Activated CD8-positive, alpha-beta memory T cell treated with anti-CD3 and anti-CD28 coated beads for 4 hours (primary cell): Measurements from ENCODE around the gene MANSC1.

Source experiments
- DNase-seq, 2 donors: peaks; one replicate each; pipeline ENCODE4 v3.0.0-alpha.2; 2020; ENCODE audit warnings: low read depth in 2 of 2

The MANSC1 gene

DNA sequence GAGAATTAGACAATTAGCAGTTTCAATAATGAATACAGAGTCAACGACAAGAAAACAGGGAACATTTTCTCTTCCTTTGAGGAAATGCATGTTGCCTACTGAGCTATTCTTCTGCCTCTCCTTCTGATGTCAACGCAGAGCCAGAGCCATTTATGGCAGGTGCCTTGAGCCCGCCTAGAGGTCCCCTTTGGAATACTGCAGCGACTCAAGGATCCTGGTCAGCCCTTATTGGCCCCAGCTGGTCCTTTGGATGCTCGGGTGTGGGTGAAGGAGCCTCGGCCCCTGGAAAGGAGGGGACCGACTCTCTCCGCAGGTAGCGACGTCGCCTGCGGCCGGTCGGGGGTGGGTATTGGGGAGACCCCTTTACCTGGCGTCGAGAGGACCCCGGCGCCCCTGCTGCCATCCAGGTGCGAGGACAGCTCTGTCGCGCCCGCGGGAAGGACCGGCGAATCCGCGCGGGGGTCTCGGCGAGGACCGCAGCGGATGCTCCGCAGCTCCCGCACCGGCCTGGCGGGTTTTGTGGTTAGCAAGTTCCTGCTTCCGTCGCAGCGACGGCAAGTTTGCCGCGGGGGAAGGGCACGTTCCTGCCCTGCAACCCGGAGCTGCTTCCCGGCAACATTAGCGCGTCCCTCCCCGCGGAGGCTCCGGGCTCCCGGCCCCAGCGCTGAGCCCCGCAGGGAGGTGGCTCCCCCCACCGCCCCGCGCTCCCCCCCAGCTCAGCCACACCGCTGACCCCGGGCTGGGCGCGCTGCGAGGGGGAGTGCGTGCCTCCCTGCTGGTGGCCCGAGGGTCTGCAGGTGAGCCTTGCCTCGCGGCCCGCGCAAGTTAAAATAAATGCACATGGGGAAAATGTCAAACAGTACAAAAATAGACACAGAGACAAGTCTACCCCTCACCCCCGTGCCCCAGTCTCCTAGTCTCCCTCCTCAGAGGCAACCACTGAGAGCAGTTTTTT, at the start of gene MANSC1:
Gene MANSC1 (minus strand): TSS at position 532 of the 955 bp plus-strand sequence. CDS start 6,928 bp downstream, outside the sequence.
- no peak for DNase-seq

DNA sequence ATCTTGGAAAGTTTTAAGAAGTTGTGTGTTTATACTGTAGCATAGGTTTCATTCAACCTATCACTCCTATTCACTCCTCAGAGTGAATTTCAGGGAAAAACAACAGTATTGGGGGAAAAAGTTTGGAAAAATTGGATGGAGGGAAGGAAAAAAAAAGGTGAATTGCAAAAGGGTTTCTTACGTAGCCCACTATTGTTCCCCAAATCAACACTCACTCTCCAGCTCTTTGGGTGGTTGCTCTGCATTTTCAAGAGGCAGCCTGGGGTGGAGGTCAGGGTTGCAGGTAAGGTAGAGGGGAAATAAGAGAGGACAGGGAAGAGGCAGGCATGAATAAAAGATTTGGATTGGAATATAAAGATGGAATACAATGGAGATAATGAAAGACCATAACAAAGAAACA, 49.1 kb upstream of the MANSC1 start:
- DNase-seq, result no peak

DNA sequence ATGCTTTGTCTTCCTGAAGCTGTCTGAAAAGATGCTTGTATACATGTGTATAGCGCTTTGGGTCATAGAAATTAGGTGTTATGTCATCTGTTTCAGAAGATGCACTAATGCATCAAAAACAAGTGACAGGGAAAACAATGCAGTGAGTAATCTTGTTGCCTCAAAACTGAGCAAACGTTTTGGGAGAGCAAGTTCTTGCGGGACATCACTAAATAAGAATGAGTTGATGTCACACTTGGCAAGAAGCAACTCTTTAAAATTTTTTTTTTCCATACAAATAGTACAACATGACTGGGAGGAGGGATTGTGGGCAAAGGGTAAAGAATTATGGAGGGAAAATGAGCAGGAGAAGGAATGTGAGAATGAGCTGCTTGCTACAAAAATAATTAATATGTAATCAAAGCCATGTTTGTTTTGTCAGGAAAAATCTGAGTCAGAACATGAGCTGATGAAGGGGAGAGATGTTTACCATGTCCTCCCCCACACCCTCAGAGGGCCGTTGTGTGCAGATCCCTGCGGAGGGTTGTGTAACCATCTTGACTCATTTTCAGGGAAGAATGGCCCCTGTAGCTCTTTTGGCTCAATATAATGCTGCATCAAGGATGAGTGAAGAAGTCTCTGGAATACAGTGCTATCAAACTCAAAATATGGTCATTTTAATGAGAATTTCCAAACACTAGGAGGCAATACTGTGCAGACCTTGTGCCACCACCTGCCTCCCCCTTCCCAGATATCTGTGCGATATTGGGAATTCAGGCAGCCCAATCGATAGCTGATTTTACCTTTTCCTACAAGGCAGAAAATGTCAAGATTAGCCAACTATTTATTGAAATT, 48.2 kb upstream of the MANSC1 start:
- DNase-seq, result no peak

DNA sequence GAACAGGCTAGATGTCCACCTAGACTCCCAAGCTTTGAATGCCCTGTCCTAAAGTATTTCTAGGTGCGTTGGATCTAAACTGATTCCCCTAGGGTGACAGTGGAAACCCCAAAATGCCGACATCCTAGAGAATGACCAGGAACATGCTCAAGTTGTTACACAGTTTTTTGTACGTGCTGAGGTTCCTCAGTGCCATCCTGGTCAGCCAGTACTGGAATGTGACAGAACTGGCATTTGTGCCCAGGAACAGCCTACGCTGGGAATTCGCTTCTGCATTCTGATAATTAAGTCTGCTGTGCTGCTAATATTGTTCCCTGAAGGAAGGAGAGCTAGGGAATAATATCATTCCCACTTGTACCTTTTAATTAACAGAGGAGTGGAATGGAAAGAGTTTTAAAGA, 47.1 kb upstream of the MANSC1 start:
- DNase-seq, result no peak

DNA sequence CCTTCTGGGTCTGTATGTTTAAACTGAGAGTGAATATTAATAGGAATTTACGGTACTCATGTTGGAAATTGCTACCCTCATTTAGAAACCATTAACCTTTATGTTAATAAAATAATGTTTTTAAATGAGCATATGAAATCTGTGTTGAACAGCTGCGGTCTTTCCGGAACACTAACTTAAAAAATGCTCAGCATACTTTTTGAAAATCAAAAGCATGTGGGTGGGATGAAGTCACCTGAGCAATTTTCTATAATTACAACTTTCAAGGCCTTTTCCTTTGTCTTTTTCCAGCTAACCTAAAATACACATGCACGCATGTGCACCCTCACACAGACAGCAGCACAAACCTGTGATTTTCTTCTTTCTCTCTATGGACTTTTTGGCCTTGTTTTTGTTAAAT, 46.7 kb upstream of the MANSC1 start:
- DNase-seq, result no peak

DNA sequence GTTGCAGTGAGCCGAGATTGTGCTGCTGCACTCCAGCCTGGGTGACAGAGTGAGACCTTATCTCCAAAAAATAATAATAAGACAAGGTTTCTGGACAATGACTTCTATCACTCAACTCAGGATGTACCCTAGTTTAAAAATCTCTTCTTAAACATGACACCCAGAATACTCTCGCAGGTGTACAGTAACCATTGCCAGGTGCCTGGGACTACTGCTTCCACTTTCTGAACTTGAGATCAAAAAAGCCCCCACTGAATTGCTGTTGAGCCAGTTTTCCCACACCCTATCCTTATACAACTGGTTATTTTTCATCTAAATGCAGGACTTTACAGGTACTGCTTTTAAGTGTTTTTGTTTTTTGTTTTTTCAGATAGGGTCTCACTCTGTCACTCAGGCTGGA, 43.1 kb upstream of the MANSC1 start:
- no peak for DNase-seq

DNA sequence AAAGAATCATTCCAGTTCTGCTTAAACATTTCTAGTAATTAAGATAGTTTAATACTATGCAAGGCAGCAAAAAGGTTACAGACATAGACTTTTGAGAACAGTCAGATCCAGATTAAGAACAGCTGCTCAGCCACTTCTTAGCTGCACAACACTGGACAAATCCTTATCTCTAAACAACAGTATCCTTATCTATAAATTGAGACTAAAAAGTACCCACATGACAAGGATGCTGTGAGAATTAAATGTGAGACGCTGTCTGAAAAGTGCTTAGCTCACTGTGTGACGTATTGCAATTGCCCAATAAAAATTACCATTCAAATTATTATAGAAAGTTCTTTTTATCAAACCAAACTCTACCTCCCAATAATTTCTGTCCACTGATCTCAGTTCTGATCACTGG, 42.4 kb upstream of the MANSC1 start:
- DNase-seq, result no peak

DNA sequence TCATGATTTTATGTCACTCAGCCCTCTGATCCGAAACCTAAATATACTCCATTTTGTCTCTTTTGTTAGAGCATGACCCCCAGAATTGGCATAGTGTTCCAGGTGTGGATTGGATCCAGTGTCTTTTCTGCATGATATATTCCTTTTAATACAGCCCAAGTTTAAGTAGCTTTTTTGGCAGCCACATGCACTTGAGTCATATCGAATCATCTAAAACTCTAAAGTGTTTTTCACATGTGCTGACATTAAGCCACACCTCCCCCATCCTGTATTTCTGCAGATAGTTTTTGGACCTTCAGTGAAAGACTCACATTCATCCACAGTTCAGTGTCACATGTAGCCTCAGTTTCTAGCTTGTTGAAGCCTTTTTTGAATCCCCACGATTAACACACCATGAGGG, 37.5 kb upstream of the MANSC1 start:
- no peak for DNase-seq

DNA sequence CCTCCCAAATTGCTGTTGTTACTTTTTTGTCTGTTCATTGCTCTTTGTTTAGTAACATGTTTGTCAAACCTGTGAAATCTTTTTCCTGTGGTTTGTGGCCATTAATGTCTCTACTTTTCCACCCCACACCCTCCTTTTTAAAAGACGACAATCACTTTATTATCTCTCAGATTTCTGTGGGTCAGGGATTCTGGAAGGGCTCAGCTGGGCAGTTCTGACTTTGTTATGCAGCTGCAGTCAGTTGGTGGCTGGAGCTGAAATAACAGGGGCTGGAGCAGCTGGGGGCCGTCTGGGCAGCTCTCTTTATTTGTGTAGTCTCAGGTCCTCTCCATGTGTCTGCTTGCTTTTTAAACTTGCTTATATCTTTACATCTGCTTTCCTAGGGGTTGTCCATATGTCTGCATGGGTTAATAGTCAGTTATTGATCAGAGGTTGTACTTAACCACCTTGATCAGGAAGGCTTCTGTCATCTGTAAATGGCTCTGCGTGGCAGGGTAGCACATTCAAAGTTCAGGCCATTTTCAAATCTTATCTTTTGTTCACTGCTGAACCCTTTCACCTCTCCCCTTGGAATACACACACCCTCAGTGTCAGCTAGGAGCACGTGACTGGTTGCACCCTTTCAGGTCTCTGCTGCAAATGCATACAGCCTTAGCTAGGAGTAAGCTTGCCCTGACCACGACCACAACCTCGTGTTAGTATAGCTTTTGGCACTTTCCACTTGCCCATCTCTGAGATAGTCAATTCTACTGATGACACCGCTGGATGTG, 34.7 kb upstream of the MANSC1 start:
- peak in 1 of 2 donors; percentile 18 for DNase-seq

DNA sequence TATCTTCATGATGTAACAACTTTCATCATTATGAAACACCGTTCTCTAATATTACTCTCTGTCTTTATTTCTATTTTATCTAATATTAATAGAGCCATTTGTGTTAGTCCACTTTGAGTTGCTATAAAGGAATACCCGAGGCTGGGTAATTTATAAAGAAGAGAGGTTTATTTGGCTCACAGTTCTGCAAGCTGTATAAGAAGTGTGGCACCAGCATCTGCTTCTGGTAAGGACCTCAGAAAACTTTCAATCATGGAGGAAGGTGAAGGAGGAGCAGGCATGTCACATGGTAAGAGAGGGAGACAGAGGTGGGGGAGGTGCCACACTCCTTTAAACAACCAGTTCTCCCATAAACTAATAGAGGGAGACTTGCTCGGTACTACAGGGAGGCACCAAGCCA, 31.9 kb upstream of the MANSC1 start:
- DNase-seq, result no peak

DNA sequence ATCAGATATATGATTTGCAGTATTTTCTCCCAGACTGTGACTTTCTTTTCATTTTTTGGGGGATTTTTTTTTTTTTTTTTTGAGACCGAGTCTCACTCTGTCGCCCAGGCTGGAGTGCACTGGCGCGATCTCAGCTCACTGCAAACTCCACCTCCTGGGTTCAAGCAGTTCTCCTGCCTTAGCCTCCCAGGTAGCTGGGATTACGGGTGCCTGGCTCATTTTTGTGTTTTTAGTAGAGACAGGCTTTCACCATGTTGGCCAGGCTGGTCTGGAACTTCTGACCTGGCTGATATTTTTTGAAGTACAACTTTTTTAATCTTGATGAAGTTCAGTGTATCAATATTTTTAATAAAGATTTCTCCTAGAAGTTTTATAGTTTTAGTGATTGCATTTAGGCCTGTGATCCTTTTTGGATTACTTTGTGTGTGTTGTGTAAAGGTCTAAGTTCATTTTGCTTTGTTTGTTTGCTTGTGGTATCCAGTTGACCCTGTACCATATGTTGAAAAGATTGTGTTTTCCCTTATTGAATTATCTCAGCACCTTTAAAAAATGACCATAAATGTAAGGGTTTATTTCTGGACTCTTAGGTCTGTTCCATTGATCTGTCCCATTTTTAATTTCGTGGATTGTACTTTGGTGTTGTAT, 31.0 kb upstream of the MANSC1 start:
- DNase-seq, result no peak

DNA sequence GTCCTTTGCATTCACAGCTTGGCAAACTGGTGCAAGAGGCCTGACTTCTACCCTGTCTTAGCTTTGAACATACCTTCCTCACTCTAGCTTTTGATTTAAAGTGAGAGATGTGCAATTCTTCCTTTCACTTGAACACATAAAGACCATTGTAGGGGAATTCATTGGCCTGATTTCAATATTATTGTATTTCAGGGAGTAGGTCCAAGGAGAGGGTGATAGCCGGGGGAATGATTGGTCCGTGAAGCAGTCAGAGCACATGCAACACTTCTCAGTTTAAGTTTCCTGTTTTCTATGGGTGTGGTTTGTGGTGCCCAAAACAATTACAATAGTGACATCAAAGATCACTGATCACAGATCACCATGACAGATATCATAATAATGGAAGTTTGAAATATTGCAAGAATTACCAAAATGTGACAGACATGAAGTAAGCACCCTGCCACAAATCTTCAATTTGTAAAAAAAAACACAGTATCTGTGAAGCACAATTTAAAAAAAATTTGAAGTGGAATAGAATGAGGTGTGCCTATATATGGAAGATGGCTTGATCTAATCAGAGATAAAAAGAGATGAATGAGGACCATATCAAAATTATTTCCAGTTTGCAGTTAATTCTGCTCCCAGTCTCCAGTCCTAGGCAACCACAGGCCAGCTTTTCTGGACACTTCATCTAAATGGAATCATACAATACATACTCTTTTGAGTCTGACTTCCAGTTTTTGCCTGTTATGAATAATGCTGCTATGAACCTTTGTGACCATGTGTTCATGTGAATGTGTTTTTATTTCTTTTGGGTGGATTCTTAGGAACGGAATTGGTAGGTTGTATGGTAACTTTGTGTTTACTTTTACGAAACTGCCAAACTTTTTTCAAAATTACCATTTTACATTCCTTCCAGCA, 30.0 kb upstream of the MANSC1 start:
- no peak for DNase-seq

DNA sequence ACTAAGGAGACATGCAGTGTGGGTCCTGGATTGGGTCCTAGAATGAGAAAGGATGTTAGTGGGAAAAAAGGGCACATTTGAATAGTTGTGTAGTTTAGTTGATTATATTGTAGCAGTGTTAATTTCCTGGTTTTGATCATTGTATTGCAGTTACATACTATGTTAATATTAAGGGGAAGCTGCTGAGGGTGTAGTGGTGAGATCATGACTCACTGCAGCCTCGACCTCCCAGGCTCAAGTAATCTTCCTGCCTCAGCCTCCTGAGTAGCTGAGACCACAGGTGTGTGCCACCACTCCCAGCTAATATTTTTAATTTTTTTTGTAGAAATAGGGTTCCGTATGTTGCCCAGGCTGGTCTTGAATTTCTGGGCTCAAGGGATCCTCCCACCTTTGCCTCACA, 28.6 kb upstream of the MANSC1 start:
- DNase-seq, result no peak

DNA sequence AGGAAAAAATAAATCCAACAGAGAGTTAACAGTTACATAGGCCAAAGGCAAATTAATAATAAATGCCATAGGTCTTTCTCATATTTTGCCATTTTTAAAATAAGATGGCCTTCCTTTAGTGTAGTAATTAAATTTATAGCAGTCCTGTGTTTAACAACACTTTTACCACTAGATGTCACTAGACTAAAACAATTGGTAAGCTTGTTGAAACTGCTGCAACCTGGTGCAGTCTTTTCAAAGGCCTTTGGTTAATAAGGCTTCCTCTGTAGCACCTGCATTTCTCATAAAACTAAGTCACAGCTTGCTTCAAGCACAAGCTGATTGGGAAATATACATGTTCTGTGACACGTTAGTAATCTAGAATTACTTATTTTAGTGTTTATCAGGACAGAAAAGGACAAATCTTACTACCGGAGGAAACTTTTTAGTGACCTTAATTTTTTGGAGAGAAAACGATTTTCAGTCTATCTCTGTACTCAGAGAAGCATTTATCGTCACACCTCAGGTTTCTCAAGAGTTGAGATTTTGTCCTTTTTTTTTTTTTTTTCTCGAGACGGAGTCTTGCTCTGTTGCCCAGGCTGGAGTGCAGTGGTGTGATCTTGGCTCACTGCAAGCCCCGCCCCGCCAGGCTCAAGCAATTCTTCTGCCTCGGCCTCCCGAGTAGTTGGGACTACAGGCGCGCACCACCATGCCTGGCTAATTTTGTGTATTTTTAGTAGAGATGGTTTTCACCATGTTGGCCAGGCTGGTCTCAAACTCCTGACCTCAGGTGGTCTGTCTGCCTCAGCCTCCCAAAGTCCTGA, 26.8 kb upstream of the MANSC1 start:
- no peak for DNase-seq

DNA sequence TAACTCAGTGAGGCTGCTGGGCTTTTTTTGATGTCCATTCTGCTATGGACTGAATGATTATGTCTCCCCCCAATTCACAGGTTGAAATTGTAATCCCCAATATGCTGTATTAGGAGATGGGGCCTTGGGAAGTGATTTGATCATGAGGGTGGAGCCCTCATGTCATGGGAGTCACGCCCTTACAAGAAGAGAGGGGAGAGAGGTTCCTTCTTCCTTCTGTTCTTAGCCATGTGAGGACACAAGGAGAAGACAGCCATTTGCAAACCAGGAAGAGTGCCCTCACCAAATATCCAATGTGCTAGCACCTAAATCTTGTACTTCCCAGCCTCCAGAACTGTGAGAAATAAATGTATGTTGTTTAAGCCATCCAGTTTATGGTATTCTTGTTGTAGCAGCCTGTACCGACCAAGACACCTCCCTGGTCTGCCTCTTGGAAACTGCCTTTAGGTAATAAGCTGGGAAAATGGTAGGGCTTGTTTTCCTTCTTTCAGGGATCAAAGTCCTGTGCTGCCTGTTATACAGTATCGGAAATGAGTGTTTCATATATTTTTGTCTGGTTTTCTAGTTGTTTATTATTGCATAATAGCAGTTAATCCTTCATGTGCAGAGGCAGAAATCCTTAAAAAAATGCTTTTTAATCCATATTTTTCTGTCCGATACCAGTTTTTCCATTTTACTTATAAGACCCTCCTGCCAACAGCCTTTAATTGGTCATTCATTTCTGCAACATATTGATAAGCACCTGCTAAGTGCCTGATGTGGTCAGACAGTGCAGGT, 23.1 kb upstream of the MANSC1 start:
- no peak for DNase-seq

DNA sequence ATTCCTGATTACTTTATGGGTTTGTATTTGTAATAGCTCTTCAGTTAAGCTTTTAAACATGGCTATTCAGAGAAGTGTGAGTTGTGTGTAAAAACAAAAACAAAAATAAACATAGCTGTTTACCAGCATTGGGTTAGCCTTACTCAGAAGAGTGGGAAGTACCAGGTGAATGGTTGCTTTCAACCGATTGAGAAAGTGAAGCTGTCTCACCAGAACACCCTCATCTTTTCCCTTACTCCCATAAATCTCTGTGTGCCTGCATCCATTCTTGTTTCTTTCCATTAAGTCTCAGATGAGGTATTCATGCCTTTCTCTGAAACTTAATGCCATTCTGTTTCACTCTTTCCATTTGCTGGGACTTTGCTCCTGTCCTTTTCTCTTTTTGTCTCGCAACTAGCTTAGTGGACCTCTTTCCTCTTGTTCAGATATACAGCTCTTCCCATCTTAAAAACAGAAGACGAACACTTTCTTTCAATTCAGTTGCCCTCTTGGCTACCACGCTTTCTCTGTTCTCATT, 17.5 kb upstream of the MANSC1 start:
- no peak for DNase-seq

DNA sequence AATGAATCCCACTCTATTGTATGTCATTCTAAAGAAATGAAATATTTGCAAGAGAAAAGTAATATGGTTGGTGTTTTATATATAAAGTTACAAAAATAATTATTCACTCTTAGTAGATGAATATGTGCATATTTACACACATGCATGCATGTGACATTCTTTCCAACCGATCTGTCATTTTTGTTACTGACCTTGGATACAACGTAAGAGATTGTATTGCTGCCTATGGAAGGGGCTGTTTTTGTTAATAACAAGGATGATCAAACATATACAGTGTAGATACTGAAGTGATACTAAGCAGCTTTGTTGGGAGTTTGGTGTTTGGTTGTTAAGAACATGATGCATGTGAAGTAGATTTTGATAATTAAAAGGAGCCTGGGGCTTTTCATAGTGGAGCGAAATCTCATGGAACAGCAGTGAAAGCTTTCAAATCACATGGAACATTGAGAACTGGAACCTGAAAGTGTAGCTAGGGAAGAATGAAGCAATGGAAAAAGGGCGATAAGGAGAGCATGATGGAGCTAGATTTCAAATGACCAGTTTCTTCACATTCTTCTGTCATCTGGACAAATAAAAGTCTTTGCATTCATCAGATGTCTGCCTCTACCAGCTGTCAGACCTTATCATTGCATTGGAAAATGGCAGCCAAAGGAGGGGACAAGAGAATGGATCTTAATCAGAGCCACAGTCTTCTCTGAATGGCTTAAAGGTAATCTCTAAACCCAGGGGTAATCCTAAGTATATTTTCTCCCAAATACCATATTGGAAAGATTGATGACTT, 16.8 kb upstream of the MANSC1 start:
- no peak for DNase-seq

DNA sequence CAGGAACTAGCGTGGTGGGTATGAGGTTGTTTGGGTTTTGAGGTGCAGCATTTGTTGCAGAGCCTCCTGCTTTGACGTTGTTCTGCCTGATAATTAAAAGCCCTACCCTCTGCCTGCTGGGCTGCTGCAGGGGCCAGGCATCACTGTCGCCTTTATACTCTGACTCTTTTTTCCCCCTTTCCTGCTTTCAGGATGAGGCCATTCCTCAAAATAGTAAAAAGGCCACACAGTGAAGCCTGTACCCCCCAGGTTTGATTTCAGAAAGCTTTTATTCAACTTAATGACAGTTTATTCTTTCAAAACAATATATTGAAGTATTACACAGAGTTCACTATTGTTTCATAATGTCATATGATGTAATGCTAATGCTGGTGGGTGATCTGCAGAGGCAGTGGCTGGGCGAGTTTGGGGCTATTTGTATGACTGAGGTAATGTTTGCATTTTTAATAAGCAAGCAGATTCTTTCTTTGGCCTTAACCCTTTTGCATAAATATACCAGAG, 15.9 kb upstream of the MANSC1 start:
- DNase-seq, result no peak
